Kidney (tissue), 14 donors: ENCODE results near the gene DUSP12. TPM values are rescaled to one million over a fixed set of nuclear protein-coding genes. Genes with fewer than 3 reads are reported as not detected.

Source experiments
- DNase-seq, 5 donors: peaks; one replicate each; pipeline ENCODE4 v3.0.0-alpha.2; 2013 to 2020
- FAIRE-seq: peaks from 2 replicates; lab custom pipeline; 2012; peaks lifted over from hg19 to GRCh38; lab: Jason Lieb, UNC
- H3K27ac ChIP-seq, 2 donors: one replicate each; pipeline ENCODE4 v1.7.0; 2013; ENCODE audit warnings: low read depth in 2 of 2, low read length in 2 of 2, inconsistent platforms in 1 of 2
- H3K27me3 ChIP-seq: one replicate; pipeline ENCODE4 v1.7.1; 2013; ENCODE audit warnings: low read length, inconsistent platforms; ENCODE audit not compliant: control insufficient read depth, insufficient read depth
- H3K36me3 ChIP-seq, 3 donors: one replicate each; pipeline versions ENCODE4 v1.7.0 to v1.7.1; 2013; ENCODE audit warnings: low read length in 3 of 3, control low read depth in 1 of 3, inconsistent platforms in 1 of 3; ENCODE audit not compliant: insufficient read depth in 3 of 3, control insufficient read depth in 2 of 3
- H3K4me1 ChIP-seq, 3 donors: one replicate each; pipeline versions ENCODE4 v1.7.0 to v1.7.1; 2013; ENCODE audit warnings: low read length in 3 of 3, inconsistent platforms in 1 of 3, low read depth in 1 of 3; ENCODE audit not compliant: control insufficient read depth in 2 of 3, insufficient read depth in 2 of 3
- H3K4me3 ChIP-seq, 3 donors: one replicate each; pipeline versions ENCODE4 v1.7.0 to v1.8.1; 2013; ENCODE audit warnings: low read length in 3 of 3, control low read depth in 1 of 3, inconsistent platforms in 1 of 3
- H3K9ac ChIP-seq, 3 donors: one replicate each; pipeline versions ENCODE4 v1.7.0 to v1.7.1; 2013; ENCODE audit warnings: low read length in 3 of 3, control low read depth in 1 of 3, inconsistent platforms in 1 of 3
- H3K9me3 ChIP-seq, 3 donors: one replicate each; pipeline versions ENCODE4 v1.7.0 to v1.7.1; 2013; ENCODE audit warnings: low read length in 3 of 3, control low read depth in 1 of 3, inconsistent platforms in 1 of 3; ENCODE audit not compliant: control insufficient read depth in 2 of 3, insufficient read depth in 1 of 3
- CTCF ChIP-seq: IDR thresholded peaks from 3 replicates; pipeline ENCODE4 v1.5.1; 2012; ENCODE audit warnings: mild to moderate bottlenecking, moderate library complexity, borderline replicate concordance; ENCODE audit not compliant: insufficient read depth; ENCODE audit errors: extremely low read depth
- intact Hi-C: fragments of 100-400 bp; cut with DNase I; formaldehyde crosslinking; loops from one replicate; pipeline ENCODE4 v1.11.1; 2022
- polyA plus RNA-seq: library from polyadenylated mRNA; stranded (reverse); fragments of 350-450 nt; fragmentation: Illumina TruSeq; extraction: RNeasy Lipid Tissue Mini Kit (QIAGEN cat#74804); gene quantifications from one replicate; pipeline ENCODE4 v1.2.3, GENCODE V29; 2014; ENCODE audit warnings: low read depth, low replicate concordance; ENCODE audit not compliant: insufficient read depth
- total RNA-seq: library from RNA; stranded (reverse); fragmentation: NEBNext Ultra II Directional; extraction: Animal tissue kit (Norgen Biotek cat#: 25700); gene quantifications from one replicate; pipeline ENCODE4 v1.2.1, GENCODE V29; 2021
- donor health status: control.
- donor health status: control.
- donor health status: control.
- donor health status: control.
- donor health status: control.
- donor health status: DM: yes; HTN: yes; CAD: no.
- donor health status: Normal renal cell carcinoma (clear cell type).

The DUSP12 gene
- total and polyA plus RNA-seq, 2 donors from 2014 or later: 17.9 to 21.3 TPM

GRCh38 chr1:161740921-161741320 lies 8.7 kb upstream of the DUSP12 start:
- peaks cover 0 to 10% (median 0%) of the 10 kb centered on the region in 3 donors for H3K4me1 ChIP-seq
- TF ChIP-seq CTCF: no peak
- no peak overlapping the region for H3K9ac ChIP-seq
- intact Hi-C loops: no loop called here
- no peak for FAIRE-seq
- no peaks in the 10 kb centered on the region for H3K9me3 ChIP-seq
- no peak for DNase-seq
- H3K36me3 ChIP-seq: no peaks in the 10 kb centered on the region
- H3K27ac ChIP-seq: peak overlapping the region in 1 of 2 donors; percentile 19
- no peaks in the 10 kb centered on the region for H3K27me3 ChIP-seq
- H3K4me3 ChIP-seq: no peak overlapping the region

- Histone ChIP-seq H3K36me3 (no peaks in the 10 kb centered on the region), H3K4me3 (no peak overlapping the region), H3K9me3 (no peaks in the 10 kb centered on the region), H3K27me3 (no peaks in the 10 kb centered on the region), H3K9ac (no peak overlapping the region), H3K27ac (no peak overlapping the region), H3K4me1 (peaks cover 0 to 10% (median 0%) of the 10 kb centered on the region in 3 donors)
- intact Hi-C loops: no loop called here
- FAIRE-seq (no peak), DNase-seq (peak in 1 of 5 donors; percentile 28)
- no peak for TF ChIP-seq CTCF
Observed at GRCh38 chr1:161743231-161743630, 6.4 kb upstream of the DUSP12 start.

GRCh38 chr1:161747801-161748200 lies 1.8 kb upstream of the DUSP12 start:
- no peak for FAIRE-seq
- Histone ChIP-seq H3K4me3 (no peak overlapping the region), H3K9ac (no peak overlapping the region), H3K36me3 (peaks cover 0 to 8% (median 0%) of the 10 kb centered on the region in 3 donors), H3K4me1 (peaks cover 0 to 2% (median 0%) of the 10 kb centered on the region in 3 donors), H3K27me3 (no peaks in the 10 kb centered on the region), H3K9me3 (no peaks in the 10 kb centered on the region), H3K27ac (no peak overlapping the region)
- no peak for TF ChIP-seq CTCF
- intact Hi-C loops: no loop called here
- DNase-seq: no peak
